PC-3 (cell line): Measurements from ENCODE around the gene KLF14. TPM values are rescaled to one million over a fixed set of nuclear protein-coding genes. Genes with fewer than 3 reads are reported as not detected.
"Not testable (repeated sequence)": the region's sequence is repeated elsewhere in the genome, so short reads cannot be mapped to it uniquely, and the experiment has no call there.

ENCODE experiments used
- ATAC-seq: fragments of 200-7000 bp; cut with Tn5 transposase; 2 replicates; pipeline ENCODE4 v1.9.1; 2020; ENCODE audit warnings: mild to moderate bottlenecking, moderate library complexity
- BruUV-seq: library from RNA; stranded (reverse); fragments of 400-500 nt; replicated peaks from 2 replicates; lab custom pipeline; 2021; lab: Mats Ljungman, UMichigan
- CTCF ChIA-PET: fragments of 300-600 bp; sonication (Branson Sonifier 250); formaldehyde crosslinking; loops from one replicate; lab custom pipeline; 2022; ENCODE audit warnings: antibody characterized with exemption; lab: Charles Lee
- POLR2A ChIA-PET: fragments of 300-600 bp; sonication (Branson Sonifier 250); formaldehyde crosslinking; loops from one replicate; lab custom pipeline; 2022; ENCODE audit warnings: antibody characterized with exemption; ENCODE audit not compliant: unreplicated experiment; lab: Charles Lee
- DNase-seq: peaks from one replicate; pipeline ENCODE4 v3.0.0-alpha.2; 2015
- H2AFZ ChIP-seq: fragments of 300-600 bp; sonication (generic); 2 replicates; pipeline ENCODE4 v1.6.0; 2016; ENCODE audit warnings: antibody characterized with exemption, low read length
- H3F3A ChIP-seq: fragments of 300-600 bp; sonication (generic); one replicate; pipeline ENCODE4 v1.6.0; 2017; ENCODE audit warnings: antibody characterized with exemption, low read length, control low read depth, mild to moderate bottlenecking; ENCODE audit not compliant: unreplicated experiment
- H3K27ac ChIP-seq: fragments of 300-600 bp; sonication (generic); 2 replicates; pipeline ENCODE4 v1.5.1; 2016; ENCODE audit warnings: mild to moderate bottlenecking, low read length
- H3K27me3 ChIP-seq: fragments of 300-600 bp; sonication (generic); 2 replicates; pipeline ENCODE4 v1.6.1; 2016; ENCODE audit warnings: low read length, mixed read lengths
- H3K36me3 ChIP-seq: fragments of 300-600 bp; sonication (generic); 2 replicates; pipeline ENCODE4 v1.6.1; 2016; ENCODE audit warnings: low read depth, mixed run types, low read length, mixed read lengths
- H3K4me1 ChIP-seq: fragments of 300-600 bp; sonication (generic); 2 replicates; pipeline ENCODE4 v1.5.1; 2016; ENCODE audit warnings: low read length; ENCODE audit not compliant: insufficient read depth
- H3K4me2 ChIP-seq: fragments of 300-600 bp; sonication (generic); 2 replicates; pipeline ENCODE4 v1.6.0; 2016; ENCODE audit warnings: low read length
- H3K4me3 ChIP-seq: fragments of 300-600 bp; sonication (generic); 2 replicates; pipeline ENCODE4 v1.5.1; 2016; ENCODE audit warnings: mild to moderate bottlenecking, low read length, mixed read lengths
- H3K79me2 ChIP-seq: fragments of 300-600 bp; sonication (generic); 2 replicates; pipeline ENCODE4 v1.6.1; 2017; ENCODE audit warnings: low read length, mixed read lengths
- H3K9ac ChIP-seq: fragments of 300-600 bp; sonication (generic); 2 replicates; pipeline ENCODE4 v1.6.0; 2016; ENCODE audit warnings: mild to moderate bottlenecking, low read length
- H3K9me2 ChIP-seq: fragments of 300-600 bp; sonication (generic); replicated peaks from 2 replicates; pipeline ENCODE4 v1.6.1; 2016; ENCODE audit warnings: mixed run types, low read length, mixed read lengths
- H3K9me3 ChIP-seq: fragments of 300-600 bp; sonication (generic); 2 replicates; pipeline ENCODE4 v1.6.1; 2016; ENCODE audit warnings: low read length, mixed read lengths
- H4K20me1 ChIP-seq: fragments of 300-600 bp; sonication (generic); 2 replicates; pipeline ENCODE4 v1.6.1; 2016; ENCODE audit warnings: low read length, mixed read lengths
- EZH2 ChIP-seq: fragments of 300-600 bp; sonication (generic); IDR thresholded peaks from one replicate; pipeline ENCODE4 v1.6.1; 2017; ENCODE audit warnings: antibody characterized with exemption, mild to moderate bottlenecking, low read length; ENCODE audit not compliant: unreplicated experiment
- EZH2phosphoT487 ChIP-seq: fragments of 300-600 bp; sonication (generic); IDR thresholded peaks from 2 replicates; pipeline ENCODE4 v1.6.1; 2018; ENCODE audit warnings: mild to moderate bottlenecking, antibody characterized with exemption, low read length, borderline replicate concordance
- intact Hi-C: fragments of 100-400 bp; cut with micrococcal nuclease; formaldehyde crosslinking; loops from 2 replicates; pipeline ENCODE4 v1.9.0; 2023
- total RNA-seq: library from RNA; depleted of rRNA; stranded (reverse); fragments of >200 nt; gene quantifications from 2 replicates; pipeline ENCODE4 v1.2.3, GENCODE V29; 2014
- TF ChIP-seq, protein P1 (sequence below): fragments of 300-600 bp; sonication (generic); conservative IDR thresholded peaks from 2 replicates; pipeline ENCODE4 v1.5.1; 2017; ENCODE audit warnings: antibody characterized with exemption, low read depth, mild to moderate bottlenecking, low read length

Gene KLF14
- total RNA-seq, 1 experiment from 2014 or later = not detected

DNA sequence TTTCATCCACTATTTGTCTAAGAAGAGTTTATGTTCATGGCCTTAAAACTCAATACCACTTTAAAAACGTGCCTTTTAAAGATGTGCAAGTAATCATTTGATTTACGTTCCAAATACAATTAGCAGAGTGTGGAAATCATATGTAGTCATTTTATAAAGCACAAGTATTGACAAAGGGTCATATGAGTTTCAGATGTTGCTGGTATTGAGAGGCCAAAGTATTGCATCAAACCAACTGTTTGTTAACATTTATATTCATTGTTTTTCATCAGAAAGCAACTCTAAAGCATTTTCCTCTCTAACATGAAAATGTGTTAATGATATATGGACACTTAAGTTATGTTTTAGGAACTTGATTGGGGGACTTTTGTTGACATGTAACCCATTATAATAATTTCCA is 36.2 kb downstream of the KLF14 start:
- ChIA-PET POLR2A (no interaction called here), CTCF (no interaction called here)
- intact Hi-C loops = no loop called here
- Histone ChIP-seq H4K20me1 (no peaks in the 10 kb centered on the region), H3K4me2 (no peak overlapping the region), H3K9me2 (no peaks in the 10 kb centered on the region), H3K4me1 (no peaks in the 10 kb centered on the region), H3K27ac (no peak overlapping the region), H3K79me2 (no peaks in the 10 kb centered on the region), H3K9me3 (no peaks in the 10 kb centered on the region), H3K9ac (no peak overlapping the region), H3K36me3 (no peaks in the 10 kb centered on the region), H3K4me3 (no peak overlapping the region), H3F3A (no peaks in the 10 kb centered on the region), H3K27me3 (no peaks in the 10 kb centered on the region), H2AFZ (no peak overlapping the region)
- no peak for ATAC-seq
- TF ChIP-seq EZH2 = no peak
- TF ChIP-seq, protein P1, sequence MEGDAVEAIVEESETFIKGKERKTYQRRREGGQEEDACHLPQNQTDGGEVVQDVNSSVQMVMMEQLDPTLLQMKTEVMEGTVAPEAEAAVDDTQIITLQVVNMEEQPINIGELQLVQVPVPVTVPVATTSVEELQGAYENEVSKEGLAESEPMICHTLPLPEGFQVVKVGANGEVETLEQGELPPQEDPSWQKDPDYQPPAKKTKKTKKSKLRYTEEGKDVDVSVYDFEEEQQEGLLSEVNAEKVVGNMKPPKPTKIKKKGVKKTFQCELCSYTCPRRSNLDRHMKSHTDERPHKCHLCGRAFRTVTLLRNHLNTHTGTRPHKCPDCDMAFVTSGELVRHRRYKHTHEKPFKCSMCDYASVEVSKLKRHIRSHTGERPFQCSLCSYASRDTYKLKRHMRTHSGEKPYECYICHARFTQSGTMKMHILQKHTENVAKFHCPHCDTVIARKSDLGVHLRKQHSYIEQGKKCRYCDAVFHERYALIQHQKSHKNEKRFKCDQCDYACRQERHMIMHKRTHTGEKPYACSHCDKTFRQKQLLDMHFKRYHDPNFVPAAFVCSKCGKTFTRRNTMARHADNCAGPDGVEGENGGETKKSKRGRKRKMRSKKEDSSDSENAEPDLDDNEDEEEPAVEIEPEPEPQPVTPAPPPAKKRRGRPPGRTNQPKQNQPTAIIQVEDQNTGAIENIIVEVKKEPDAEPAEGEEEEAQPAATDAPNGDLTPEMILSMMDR = no peak
- TF ChIP-seq EZH2phosphoT487 = no peak
- DNase-seq = no peak
- BruUV-seq = no TSS peak

DNA sequence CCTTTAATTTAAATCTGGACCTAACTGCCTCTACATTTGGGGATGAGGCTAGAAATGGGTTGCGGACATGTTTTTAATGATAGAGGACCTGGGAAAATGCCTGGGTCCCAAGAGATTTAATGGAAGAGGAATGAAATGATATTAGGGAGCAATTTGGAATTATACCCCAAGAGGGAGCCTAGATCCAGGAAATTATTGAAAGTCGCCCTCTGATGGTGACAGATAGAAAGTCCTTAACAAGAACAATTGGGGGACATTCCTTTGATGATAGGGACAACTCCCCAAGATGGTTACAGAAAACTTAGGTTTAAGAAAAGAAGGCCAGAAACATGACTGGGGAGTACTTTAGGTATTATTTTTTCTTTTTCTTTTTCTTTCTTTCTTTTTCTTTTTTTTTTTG is 38.2 kb downstream of the KLF14 start:
- H3K36me3 ChIP-seq = no peaks in the 10 kb centered on the region
- H3K4me3 ChIP-seq = no peak overlapping the region
- no peak overlapping the region for H3K27ac ChIP-seq
- H3K9ac ChIP-seq = no peak overlapping the region
- no peaks in the 10 kb centered on the region for H3K9me3 ChIP-seq
- peak; percentile 57 for DNase-seq
- no peaks in the 10 kb centered on the region for H3K9me2 ChIP-seq
- ATAC-seq = peak; percentile 54
- TF ChIP-seq, protein P1 = peak; percentile 78
- no peak for TF ChIP-seq EZH2
- H2AFZ ChIP-seq = no peak overlapping the region
- intact Hi-C loops = loop anchor here (1.0 to 2.0 kb wide), 2 partner anchors 137 to 454 kb away; no protein-coding TSS in a partner anchor
- no peaks in the 10 kb centered on the region for H3F3A ChIP-seq
- no peak overlapping the region for H3K4me2 ChIP-seq
- H4K20me1 ChIP-seq = no peaks in the 10 kb centered on the region
- H3K79me2 ChIP-seq = no peaks in the 10 kb centered on the region
- no peaks in the 10 kb centered on the region for H3K4me1 ChIP-seq
- BruUV-seq = no TSS peak
- ChIA-PET CTCF (no interaction called here), POLR2A (no interaction called here)
- H3K27me3 ChIP-seq = no peaks in the 10 kb centered on the region

DNA sequence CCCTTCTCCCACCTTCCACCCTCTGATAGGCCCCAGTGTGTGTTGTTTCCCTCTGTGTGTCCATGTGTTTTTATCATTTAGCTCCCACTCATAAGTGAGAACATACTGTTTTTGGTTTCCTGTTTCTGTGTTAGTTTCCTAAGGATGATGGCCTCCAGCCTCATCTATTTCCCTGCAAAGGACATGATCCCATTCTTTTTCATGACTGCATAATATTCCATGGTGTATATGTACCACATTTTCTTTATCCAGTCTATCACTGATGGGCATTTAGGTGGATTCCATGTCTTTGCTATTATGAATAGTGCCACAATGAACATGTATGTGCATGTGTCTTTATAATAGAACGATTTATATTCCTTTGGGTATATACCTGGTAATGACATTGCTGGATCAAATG is 41.6 kb downstream of the KLF14 start:
- intact Hi-C loops, H3F3A ChIP-seq, DNase-seq, H3K36me3 ChIP-seq, BruUV-seq, H3K27me3 ChIP-seq, ATAC-seq, H3K27ac ChIP-seq, H3K9me2 ChIP-seq, H2AFZ ChIP-seq, CTCF ChIA-PET, H3K4me1 ChIP-seq, H3K9ac ChIP-seq, H3K79me2 ChIP-seq, POLR2A ChIA-PET, H3K4me3 ChIP-seq, H3K4me2 ChIP-seq, H3K9me3 ChIP-seq, H4K20me1 ChIP-seq: not testable (repeated sequence)
